Peyer's patch (tissue), 4 donors: ENCODE measurements around the gene SPINDOC.

Experiments
- POLR2A ChIP-seq, 2 donors: fragments of 450-650 bp; IDR thresholded peaks; one replicate each; pipeline ENCODE4 v1.5.1; 2017; ENCODE audit warnings: antibody characterized with exemption in 2 of 2, mild to moderate bottlenecking in 2 of 2, moderate library complexity in 2 of 2
- TF ChIP-seq, protein P1 (sequence below), 6 experiments: fragments of 450-650 bp in 4 of 6; fragments of 200-600 bp in 2 of 6; sonication (generic) in 1 of 6; IDR thresholded peaks; one replicate each; pipeline ENCODE4 v1.5.1; 2017 to 2019; ENCODE audit warnings: antibody characterized with exemption in 6 of 6, mild to moderate bottlenecking in 3 of 6, moderate library complexity in 1 of 6

DNA sequence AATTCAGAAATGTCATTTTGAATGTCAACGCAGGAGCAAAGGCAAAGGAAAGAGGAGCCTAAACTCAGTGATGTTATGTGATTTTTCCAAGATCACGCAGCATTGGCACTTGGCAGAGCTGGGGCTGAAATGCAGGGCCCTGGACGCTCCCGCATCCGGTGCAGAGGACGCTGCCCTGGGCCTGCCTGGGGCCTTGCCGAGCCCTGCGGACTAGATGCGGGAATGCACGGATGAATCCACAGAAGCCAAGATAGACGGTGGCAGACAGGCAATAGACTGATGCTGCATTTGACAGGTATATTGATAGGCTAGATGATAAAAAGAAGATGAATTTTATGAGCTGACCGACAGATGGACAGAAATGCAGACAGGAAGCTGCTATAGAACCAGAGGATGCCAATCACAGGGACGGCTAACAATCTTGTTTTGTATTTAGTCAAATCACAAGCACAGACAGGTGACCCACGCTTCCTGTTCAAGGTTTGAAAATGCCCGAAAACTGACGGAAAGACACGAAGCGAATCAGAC, 25.0 kb downstream of the SPINDOC start:
- TF ChIP-seq, protein P1, sequence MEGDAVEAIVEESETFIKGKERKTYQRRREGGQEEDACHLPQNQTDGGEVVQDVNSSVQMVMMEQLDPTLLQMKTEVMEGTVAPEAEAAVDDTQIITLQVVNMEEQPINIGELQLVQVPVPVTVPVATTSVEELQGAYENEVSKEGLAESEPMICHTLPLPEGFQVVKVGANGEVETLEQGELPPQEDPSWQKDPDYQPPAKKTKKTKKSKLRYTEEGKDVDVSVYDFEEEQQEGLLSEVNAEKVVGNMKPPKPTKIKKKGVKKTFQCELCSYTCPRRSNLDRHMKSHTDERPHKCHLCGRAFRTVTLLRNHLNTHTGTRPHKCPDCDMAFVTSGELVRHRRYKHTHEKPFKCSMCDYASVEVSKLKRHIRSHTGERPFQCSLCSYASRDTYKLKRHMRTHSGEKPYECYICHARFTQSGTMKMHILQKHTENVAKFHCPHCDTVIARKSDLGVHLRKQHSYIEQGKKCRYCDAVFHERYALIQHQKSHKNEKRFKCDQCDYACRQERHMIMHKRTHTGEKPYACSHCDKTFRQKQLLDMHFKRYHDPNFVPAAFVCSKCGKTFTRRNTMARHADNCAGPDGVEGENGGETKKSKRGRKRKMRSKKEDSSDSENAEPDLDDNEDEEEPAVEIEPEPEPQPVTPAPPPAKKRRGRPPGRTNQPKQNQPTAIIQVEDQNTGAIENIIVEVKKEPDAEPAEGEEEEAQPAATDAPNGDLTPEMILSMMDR (IDR thresholded peaks at IDR 0.05), result peak in 3 of 6 experiments; percentile 3 to 24 (median 6)
- no peak for TF ChIP-seq POLR2A (IDR thresholded peaks at IDR 0.05)
